Kidney tubule cell (primary cell): Measurements from ENCODE around the gene KIAA0930.

Experiments used
- DNase-seq: peaks from one replicate; pipeline ENCODE4 v3.0.0-alpha.2; 2018; ENCODE audit warnings: low spot score

Gene KIAA0930

GRCh38 chr22:45237065-45237990 lies 3.4 kb downstream of the KIAA0930 start:
- DNase-seq: peak; percentile 59

GRCh38 chr22:45235851-45236342 lies 4.8 kb downstream of the KIAA0930 start:
- no peak for DNase-seq

DNA sequence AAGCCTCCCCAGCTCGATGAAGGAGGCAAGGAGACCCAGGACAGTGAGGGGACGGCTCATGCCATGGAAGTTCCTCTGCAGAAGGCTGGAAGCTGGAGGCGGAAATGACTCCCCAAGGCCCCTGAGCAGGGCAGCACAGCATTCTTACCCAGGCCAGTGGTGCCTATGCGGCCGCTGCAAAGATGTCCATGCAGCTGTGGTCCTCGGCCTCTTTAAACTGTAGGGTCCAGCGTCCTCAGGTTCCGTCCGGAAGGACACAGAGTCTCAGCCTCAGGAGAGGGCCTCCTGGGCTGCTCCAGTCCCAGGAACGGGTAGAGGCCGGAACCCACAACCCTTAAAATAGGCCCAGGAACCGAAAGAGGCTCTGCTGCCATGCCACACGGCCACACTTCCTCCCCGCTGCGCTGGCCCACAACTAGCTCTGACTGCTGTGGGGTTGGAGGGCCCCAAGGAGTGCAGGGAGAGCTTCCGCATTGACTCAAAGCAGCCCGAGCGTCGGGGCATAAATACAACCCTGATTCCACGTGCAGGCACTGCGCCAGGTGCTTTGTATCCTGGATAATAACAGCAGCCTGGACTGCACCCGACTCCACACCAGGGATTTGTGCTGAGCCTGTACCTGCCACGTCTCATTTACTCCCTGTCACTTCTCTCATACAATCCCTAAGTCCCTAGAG lies 5.5 kb downstream of the KIAA0930 start:
- no peak for DNase-seq

DNA sequence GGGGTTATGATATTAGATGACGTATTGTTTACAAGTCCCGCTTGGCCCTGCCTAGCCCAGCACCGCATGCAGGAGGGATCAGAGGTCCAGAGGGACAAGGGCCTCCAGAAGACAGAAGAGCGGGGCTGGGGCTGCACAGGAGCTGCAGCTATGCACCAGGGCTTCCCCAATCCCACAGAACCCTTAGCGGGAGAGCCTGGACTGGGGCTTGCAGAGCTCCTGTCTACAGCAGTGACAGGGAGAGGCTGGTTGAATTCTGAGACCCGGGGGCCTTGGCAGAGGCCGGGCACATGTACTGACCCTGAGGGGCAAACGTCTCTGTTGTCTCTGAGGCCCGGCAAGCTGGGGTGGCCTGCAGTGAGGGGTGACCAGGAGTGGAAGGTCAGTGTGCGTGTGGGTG lies 6.9 kb downstream of the KIAA0930 start:
- DNase-seq: no peak

DNA sequence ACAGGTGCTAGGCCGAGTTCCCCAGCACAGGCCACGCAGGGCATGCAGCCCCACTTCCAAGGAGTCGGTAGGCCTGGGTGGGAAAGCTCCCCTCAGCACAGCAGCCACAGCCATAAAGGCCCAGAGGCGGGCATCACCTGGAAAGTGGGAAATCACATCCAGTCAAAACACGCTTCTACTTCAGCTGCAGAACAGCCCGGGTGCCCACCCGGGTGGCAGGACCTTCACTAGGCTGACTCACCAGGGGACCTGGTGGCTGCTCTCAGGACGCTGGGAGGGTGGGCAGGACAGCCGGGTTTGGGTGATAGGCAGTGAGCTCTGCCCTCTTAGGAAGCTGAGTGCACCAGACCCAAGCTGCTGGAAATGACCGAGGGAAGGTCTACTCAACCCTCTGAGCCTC lies 7.3 kb downstream of the KIAA0930 start:
- no peak for DNase-seq

DNA sequence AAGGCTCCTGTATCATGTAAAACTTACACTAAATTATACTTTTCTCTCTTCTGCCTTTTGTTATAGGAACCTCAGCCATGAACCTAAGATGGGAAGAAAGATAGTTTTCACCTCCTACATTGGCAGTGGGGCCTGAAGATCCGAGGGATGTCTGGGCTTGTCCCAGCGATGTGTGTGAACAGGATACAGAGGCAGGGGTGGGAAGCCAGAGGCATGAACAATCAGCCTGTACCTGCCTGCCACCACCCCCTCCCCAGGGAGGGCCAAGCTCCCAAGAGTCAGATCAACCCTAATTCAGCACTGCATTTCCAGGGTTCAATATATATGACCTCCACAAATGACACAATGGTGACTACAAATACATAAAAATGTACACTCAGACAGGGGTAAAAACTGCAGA lies 9.4 kb downstream of the KIAA0930 start:
- DNase-seq: no peak

- no peak for DNase-seq
Measured at GRCh38 chr22:45230026-45230721, 10.5 kb downstream of the KIAA0930 start.

DNA sequence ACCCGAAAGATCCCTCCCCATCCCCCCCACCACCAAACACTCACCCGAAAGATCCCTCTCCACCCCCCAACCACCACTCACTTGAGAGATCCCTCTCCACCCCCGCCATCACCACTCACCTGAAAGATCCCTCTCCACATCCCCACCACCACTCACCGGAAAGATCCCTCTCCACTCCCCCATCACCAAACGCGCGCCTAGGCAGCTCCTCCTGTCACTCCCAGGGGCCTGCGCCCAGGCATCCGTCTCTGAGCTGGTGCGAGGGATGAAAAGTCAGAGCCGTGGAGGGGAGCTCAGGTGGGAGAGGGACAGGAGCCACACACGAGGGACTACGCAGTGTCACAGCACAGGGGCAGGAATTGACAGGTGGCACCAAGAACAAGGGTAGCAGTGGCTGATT lies 11.5 kb downstream of the KIAA0930 start:
- DNase-seq: no peak

DNA sequence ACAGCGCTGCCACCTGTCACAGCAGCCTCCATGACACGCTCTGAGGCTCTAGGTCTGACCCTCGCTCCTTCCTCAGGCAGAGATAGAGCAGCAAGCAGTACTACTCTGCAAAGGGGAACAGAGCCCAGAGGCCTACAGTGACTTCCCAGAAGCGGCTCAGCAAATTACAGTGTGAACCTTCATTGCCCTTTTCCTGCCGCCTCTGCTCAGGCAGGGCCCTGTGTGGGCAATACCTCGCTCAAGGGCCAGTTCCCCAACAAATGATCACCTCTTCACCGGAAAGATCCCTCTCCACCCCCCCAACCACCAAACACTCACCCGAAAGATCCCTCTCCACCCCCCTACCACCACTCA lies 12.3 kb downstream of the KIAA0930 start:
- DNase-seq: no peak

GRCh38 chr22:45227645-45228400 lies 12.9 kb downstream of the KIAA0930 start:
- DNase-seq: no peak

DNA sequence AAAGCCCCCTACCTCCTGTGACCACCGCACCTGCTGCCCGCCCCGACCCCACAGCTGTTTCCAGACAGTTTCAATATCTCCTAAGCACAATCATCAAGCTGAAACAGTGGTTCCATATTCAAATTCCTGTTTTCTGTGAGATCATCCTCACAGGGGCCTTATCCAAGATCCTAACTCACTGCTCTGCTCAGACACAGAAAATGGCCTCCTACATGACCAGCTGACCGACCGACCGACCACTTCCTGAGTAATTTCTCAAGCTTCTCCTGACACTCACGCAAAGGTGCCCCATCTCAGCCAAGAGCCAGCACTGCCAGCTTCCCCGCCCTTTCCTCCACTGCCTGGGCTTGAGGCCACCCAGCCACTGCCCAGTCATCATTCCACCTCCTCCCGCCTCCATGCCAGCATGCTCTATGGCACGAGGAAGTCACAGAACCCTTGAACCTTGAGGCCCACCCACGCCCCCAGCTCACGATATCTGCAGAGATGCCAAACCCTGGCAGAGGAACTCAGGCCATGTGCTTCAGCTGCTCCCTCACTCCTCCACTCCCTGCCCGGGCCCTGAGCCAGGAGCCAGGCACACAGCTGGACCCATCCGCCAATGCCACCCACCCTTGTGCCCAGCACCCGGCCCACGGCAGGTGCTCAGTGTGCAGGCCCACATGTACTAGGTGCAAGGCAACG lies 14.0 kb downstream of the KIAA0930 start:
- peak; percentile 70 for DNase-seq

DNA sequence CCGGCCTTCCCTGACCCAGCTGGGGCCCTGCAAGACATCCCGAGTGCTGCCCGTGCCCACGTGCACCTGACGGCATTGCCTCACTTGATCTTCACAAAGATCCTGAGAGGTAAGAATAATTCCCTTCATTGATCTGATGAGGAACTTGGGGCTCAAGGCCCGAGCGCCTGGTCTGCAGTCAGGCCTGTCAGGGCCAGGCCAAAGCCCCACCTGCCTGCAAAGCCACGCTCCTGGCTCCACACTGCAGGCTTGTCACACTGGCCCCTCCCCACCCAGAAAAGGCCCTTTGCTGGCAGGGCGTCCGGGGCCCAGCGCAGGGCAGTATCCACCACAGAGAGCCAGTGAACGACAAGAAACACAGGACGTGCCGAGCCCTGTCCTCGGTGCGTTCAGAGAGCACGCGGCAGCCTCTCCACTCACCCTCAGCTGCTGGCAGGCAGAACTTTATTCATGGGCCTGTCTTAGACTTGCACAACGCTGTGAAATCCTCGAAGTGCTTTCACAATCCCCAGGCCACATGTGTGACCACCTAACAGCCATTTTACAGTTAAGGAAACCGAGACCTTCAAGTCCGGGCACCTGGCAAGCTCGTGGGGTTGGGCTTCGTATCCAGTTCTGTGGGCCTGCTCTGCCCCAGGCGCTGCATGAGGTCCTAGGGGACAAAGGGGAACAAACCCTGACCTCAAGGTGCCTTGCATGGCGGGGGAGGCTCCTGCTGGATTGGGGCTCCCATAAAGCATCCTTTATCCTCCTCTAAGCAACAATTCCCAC lies 14.8 kb downstream of the KIAA0930 start:
- no peak for DNase-seq

GRCh38 chr22:45224988-45225731 lies 15.5 kb downstream of the KIAA0930 start:
- no peak for DNase-seq

- no peak for DNase-seq
Measured at GRCh38 chr22:45224331-45224730, 16.4 kb downstream of the KIAA0930 start.

DNA sequence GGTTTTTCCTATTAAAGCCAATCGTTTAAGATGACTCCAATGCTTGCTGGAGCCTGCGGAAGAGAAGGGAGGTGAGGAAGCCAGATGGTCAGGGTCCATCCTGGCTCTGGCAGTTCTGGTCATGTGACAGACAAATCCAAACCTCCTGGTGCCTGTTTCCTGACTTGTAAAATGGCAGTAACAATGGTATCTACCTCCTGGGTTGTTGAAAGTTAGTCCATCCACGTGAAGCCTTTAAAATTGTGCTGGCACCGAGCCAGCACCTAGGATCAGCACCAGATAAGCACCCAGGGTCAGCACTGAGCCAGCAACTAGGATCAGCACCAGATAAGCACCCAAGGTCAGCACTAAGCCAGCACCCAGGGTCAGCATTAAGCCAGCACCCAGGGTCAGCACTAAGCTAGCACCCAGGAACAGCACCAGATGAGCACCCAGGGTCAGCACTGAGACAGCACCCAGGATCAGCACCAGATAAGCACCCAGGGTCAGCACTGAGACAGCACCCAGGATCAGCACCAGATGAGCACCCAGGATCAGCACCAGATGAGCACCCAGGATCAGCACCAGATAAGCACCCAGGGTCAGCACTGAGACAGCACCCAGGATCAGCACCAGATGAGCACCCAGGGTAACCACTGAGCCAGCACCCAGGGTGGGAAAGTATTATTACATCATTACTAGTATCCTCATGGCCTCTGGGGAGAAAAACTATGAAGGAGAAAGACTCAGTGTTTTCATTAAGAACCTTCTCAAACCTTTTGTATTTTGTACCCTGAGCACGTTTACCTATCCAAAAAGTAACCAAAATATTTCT lies 17.2 kb downstream of the KIAA0930 start:
- no peak for DNase-seq

DNA sequence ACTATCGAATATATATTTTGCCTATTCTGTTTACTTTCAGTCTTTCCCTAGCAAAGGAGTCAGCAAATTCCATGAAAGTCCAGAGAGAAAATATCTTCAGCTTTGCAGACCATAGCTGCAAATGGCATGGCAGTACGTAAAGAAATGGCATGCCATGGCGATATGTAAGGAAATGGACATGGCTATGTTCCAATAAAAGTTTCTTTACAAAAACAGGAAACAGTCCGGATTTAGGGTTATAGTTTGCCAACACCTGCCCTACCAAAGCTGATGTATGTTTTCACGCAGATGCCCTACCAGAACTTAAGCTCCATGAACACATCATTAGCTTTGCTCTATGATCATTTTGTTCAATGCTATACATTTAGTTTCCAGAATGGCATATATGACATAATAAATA lies 19.5 kb downstream of the KIAA0930 start:
- DNase-seq: no peak

DNA sequence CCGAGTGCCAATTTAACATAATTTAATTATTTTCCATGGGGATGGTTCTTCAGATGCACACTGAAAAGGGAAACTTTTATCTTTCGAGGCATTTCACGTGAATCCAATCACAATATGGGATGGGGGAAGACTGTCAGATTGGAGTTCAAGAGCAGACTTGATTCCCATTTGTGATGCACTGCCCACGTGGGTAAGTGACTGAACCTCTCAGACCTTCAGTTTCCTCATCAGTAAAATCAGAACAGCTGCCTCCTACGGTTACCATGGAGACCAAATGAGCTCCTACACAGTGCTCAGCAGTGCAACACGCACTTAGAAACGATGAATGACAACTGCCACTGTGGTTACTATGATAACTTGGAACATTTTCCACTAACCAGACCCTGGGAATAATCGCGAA lies 21.7 kb downstream of the KIAA0930 start:
- DNase-seq: peak; percentile 35

GRCh38 chr22:45217806-45218205 lies 22.9 kb downstream of the KIAA0930 start:
- DNase-seq: no peak

GRCh38 chr22:45217345-45217744 lies 23.3 kb downstream of the KIAA0930 start:
- no peak for DNase-seq
